Measurements from ENCODE around the gene ABCC9.
"Not testable (repeated sequence)": the region's sequence is repeated elsewhere in the genome, so short reads cannot be mapped to it uniquely, and the experiment has no call there.

Gene ABCC9

DNA sequence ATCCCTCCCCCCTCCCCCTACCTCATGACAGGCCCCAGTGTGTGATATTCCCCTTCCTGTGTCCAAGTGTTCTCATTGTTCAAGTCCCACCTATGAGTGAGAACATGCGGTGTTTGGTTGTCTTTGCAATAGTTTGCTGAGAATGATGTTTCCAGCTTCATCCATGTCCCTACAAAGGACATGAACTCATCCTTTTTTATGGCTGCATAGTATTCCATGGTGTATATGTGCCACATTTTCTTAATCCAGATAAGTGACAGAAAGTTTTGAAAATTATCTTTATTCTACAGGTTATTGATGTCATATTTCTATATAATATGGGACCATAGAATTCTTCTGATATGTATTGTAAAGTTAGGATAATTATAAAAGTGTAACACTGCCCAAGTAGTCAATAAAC is 11.3 kb downstream of the ABCC9 start:
- no CpG with 5 or more reads among the region's 1 CpG for WGBS (ENCODE audit: extremely low coverage, insufficient coverage, insufficient read length)

DNA sequence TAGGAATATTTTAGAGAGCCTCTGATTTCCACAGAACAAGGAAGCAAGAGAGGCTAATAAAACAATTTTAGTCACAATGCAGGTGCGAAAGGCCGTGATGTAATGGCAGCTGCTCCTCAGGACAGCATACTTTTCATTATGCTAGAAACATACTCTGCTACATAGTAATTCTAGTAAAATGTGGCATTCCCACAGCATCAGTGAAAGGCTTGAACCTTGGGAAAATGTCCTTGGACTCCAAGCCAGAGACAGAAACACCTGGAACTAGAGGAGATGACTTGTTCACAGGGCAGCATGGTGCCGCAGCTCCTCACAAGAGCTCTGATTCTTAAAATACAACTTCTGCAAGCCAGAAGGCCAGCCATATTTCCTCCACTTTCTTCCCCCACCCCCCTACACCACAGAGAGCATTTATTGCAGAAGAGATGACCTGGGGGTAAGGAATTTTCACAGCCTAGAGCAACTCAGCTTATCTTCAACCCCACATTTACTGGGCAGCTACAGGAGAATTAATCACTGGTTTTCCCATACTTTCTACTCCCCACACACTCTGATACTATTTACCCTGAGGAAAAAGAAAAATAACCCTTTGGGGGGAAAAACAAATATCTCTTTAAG is 15.8 kb downstream of the ABCC9 start:
- H2AFZ ChIP-seq (ENCODE audit: insufficient read depth, low read length, poor library complexity): no peak overlapping the region
- H3K4me1 ChIP-seq (ENCODE audit: control insufficient read depth in 1 of 2, insufficient read depth in 2 of 2, low read length in 2 of 2): no peaks in the 10 kb centered on the region
- no peaks in the 10 kb centered on the region for H3K27me3 ChIP-seq (ENCODE audit: insufficient read depth, low read length)
- H2BK120ac ChIP-seq (ENCODE audit: insufficient read depth, low read length, poor library complexity): no peak overlapping the region
- H2BK5ac ChIP-seq (ENCODE audit: low read depth, low read length, poor library complexity): no peak overlapping the region
- H3K79me2 ChIP-seq (ENCODE audit: control insufficient read depth, insufficient read depth, low read length, poor library complexity): no peaks in the 10 kb centered on the region
- no peaks in the 10 kb centered on the region for H3K36me3 ChIP-seq (ENCODE audit: control insufficient read depth in 1 of 2, insufficient read depth in 2 of 2, low read length in 2 of 2)
- no peak overlapping the region for H3K14ac ChIP-seq (ENCODE audit: low read length)
- no peaks in the 10 kb centered on the region for H3K9me3 ChIP-seq (ENCODE audit: insufficient read depth, low read depth, low read length)
- no peak overlapping the region for H3K18ac ChIP-seq (ENCODE audit: low read length)
- no peak overlapping the region for H4K12ac ChIP-seq (ENCODE audit: low read depth, low read length)
- no peak overlapping the region for H2AK5ac ChIP-seq (ENCODE audit: low read length)
- no peak overlapping the region for H3K4me3 ChIP-seq (ENCODE audit: low read depth, low read length)
- no peak overlapping the region for H4K91ac ChIP-seq (ENCODE audit: low read depth, low read length)
- H4K8ac ChIP-seq (ENCODE audit: low read depth, low read length): no peak overlapping the region
- no CpG with 5 or more reads among the region's 3 CpGs for WGBS (ENCODE audit: extremely low coverage, insufficient coverage, insufficient read length)
- no peak overlapping the region for H3K23ac ChIP-seq (ENCODE audit: low read length)
- H3K9ac ChIP-seq (ENCODE audit: low read length): no peak overlapping the region
- no peaks in the 10 kb centered on the region for H3K79me1 ChIP-seq (ENCODE audit: low read length)
- peak; percentile 76 to 82 for DNase-seq
- H2BK12ac ChIP-seq (ENCODE audit: low read length): no peak overlapping the region
- no peak overlapping the region for H3K27ac ChIP-seq (ENCODE audit: low read depth, low read length)
- no peak overlapping the region for H3K4me2 ChIP-seq (ENCODE audit: low read length)
- no peak overlapping the region for H3K4ac ChIP-seq (ENCODE audit: low read depth, low read length)

More for the DNA sequence above, 11.3 kb downstream of the ABCC9 start:
- not testable (repeated sequence) for H4K12ac ChIP-seq (ENCODE audit: low read depth, low read length); H3K9ac ChIP-seq (ENCODE audit: low read length); H2AK5ac ChIP-seq (ENCODE audit: low read length); H3K4me3 ChIP-seq (ENCODE audit: low read depth, low read length); H3K4ac ChIP-seq (ENCODE audit: low read depth, low read length); H4K8ac ChIP-seq (ENCODE audit: low read depth, low read length); H3K36me3 ChIP-seq (ENCODE audit: control insufficient read depth in 1 of 2, insufficient read depth in 2 of 2, low read length in 2 of 2); H3K27me3 ChIP-seq (ENCODE audit: insufficient read depth, low read length); H2BK12ac ChIP-seq (ENCODE audit: low read length); H3K4me2 ChIP-seq (ENCODE audit: low read length); H3K18ac ChIP-seq (ENCODE audit: low read length); H3K23ac ChIP-seq (ENCODE audit: low read length); H3K9me3 ChIP-seq (ENCODE audit: insufficient read depth, low read depth, low read length); H3K14ac ChIP-seq (ENCODE audit: low read length); H3K27ac ChIP-seq (ENCODE audit: low read depth, low read length); H3K79me2 ChIP-seq (ENCODE audit: control insufficient read depth, insufficient read depth, low read length, poor library complexity); H4K91ac ChIP-seq (ENCODE audit: low read depth, low read length); H3K4me1 ChIP-seq (ENCODE audit: control insufficient read depth in 1 of 2, insufficient read depth in 2 of 2, low read length in 2 of 2); H2BK5ac ChIP-seq (ENCODE audit: low read depth, low read length, poor library complexity); H2BK120ac ChIP-seq (ENCODE audit: insufficient read depth, low read length, poor library complexity); DNase-seq; H3K79me1 ChIP-seq (ENCODE audit: low read length); H2AFZ ChIP-seq (ENCODE audit: insufficient read depth, low read length, poor library complexity)

DNA sequence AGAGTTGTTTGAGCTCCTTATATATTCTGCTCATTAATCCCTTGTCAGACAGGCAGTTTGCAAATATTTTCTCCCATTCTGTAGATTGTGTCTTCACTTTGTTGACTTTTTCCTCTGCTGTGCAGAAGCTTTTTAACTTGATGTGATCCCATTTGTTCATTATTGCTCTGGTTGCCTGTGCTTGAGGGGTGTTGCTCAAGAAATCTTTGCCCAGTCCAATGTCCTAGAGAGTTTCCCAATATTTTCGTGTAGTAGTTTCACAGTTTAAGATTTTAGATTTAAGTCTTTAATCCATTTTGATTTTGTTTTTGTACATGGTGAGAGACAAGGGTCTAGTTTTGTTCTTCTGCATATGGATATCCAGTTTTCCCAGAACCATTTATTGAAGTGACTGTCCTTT is 19.8 kb downstream of the ABCC9 start:
- H2AK5ac ChIP-seq (ENCODE audit: low read length): no peak overlapping the region

DNA sequence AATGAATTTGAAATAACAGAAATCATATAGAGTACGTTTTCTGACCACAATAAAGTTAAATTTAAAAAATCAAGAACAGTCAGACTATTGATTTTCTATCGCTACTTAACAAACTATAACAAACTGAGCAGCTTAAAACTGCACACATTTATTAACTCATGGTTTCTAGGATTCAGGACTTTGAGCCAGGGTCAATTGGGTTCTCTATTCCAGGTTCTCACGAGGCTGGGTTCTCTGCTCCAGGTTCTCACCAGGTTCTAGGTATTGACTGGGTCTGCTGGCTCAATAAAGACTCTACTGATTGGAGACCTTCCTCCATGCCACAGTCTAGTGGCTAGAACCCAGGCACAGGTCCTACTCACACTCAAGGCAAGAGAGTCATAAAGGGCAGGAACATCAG is 22.8 kb downstream of the ABCC9 start:
- H3K4ac ChIP-seq (ENCODE audit: low read depth, low read length): no peak overlapping the region
- H3K4me3 ChIP-seq (ENCODE audit: low read depth, low read length): no peak overlapping the region
- H4K12ac ChIP-seq (ENCODE audit: low read depth, low read length): no peak overlapping the region
- H3K23ac ChIP-seq (ENCODE audit: low read length): no peak overlapping the region
- no peak overlapping the region for H3K9ac ChIP-seq (ENCODE audit: low read length)
- no peak overlapping the region for H3K14ac ChIP-seq (ENCODE audit: low read length)
- H2BK12ac ChIP-seq (ENCODE audit: low read length): no peak overlapping the region
- H3K79me1 ChIP-seq (ENCODE audit: low read length): no peaks in the 10 kb centered on the region
- H2BK5ac ChIP-seq (ENCODE audit: low read depth, low read length, poor library complexity): no peak overlapping the region
- H3K27ac ChIP-seq (ENCODE audit: low read depth, low read length): no peak overlapping the region
- H3K18ac ChIP-seq (ENCODE audit: low read length): no peak overlapping the region
- no peak overlapping the region for H3K4me2 ChIP-seq (ENCODE audit: low read length)
- H4K8ac ChIP-seq (ENCODE audit: low read depth, low read length): no peak overlapping the region
- no CpG with 5 or more reads among the region's 3 CpGs for WGBS (ENCODE audit: extremely low coverage, insufficient coverage, insufficient read length)
- DNase-seq: no peak
- no peaks in the 10 kb centered on the region for H3K27me3 ChIP-seq (ENCODE audit: insufficient read depth, low read length)
- H2BK120ac ChIP-seq (ENCODE audit: insufficient read depth, low read length, poor library complexity): no peak overlapping the region
- no peaks in the 10 kb centered on the region for H3K79me2 ChIP-seq (ENCODE audit: control insufficient read depth, insufficient read depth, low read length, poor library complexity)
- H3K9me3 ChIP-seq (ENCODE audit: insufficient read depth, low read depth, low read length): no peaks in the 10 kb centered on the region
- no peaks in the 10 kb centered on the region for H3K36me3 ChIP-seq (ENCODE audit: control insufficient read depth in 1 of 2, insufficient read depth in 2 of 2, low read length in 2 of 2)
- no peaks in the 10 kb centered on the region for H3K4me1 ChIP-seq (ENCODE audit: control insufficient read depth in 1 of 2, insufficient read depth in 2 of 2, low read length in 2 of 2)
- no peak overlapping the region for H2AFZ ChIP-seq (ENCODE audit: insufficient read depth, low read length, poor library complexity)
- H2AK5ac ChIP-seq (ENCODE audit: low read length): no peak overlapping the region
- no peak overlapping the region for H4K91ac ChIP-seq (ENCODE audit: low read depth, low read length)

More for the DNA sequence above, 19.8 kb downstream of the ABCC9 start:
- H3K4me2 ChIP-seq (ENCODE audit: low read length): no peak overlapping the region
- H3K27ac ChIP-seq (ENCODE audit: low read depth, low read length): no peak overlapping the region
- no peaks in the 10 kb centered on the region for H3K9me3 ChIP-seq (ENCODE audit: insufficient read depth, low read depth, low read length)
- H4K12ac ChIP-seq (ENCODE audit: low read depth, low read length): no peak overlapping the region
- H3K9ac ChIP-seq (ENCODE audit: low read length): no peak overlapping the region
- no peak for DNase-seq
- H3K79me2 ChIP-seq (ENCODE audit: control insufficient read depth, insufficient read depth, low read length, poor library complexity): no peaks in the 10 kb centered on the region
- H3K4me1 ChIP-seq (ENCODE audit: control insufficient read depth in 1 of 2, insufficient read depth in 2 of 2, low read length in 2 of 2): no peaks in the 10 kb centered on the region
- H3K79me1 ChIP-seq (ENCODE audit: low read length): no peaks in the 10 kb centered on the region
- H4K91ac ChIP-seq (ENCODE audit: low read depth, low read length): no peak overlapping the region
- H2BK12ac ChIP-seq (ENCODE audit: low read length): no peak overlapping the region
- H4K8ac ChIP-seq (ENCODE audit: low read depth, low read length): no peak overlapping the region
- no CpG with 5 or more reads among the region's 1 CpG for WGBS (ENCODE audit: extremely low coverage, insufficient coverage, insufficient read length)
- no peak overlapping the region for H3K4ac ChIP-seq (ENCODE audit: low read depth, low read length)
- H3K4me3 ChIP-seq (ENCODE audit: low read depth, low read length): no peak overlapping the region
- no peak overlapping the region for H3K23ac ChIP-seq (ENCODE audit: low read length)
- H2BK5ac ChIP-seq (ENCODE audit: low read depth, low read length, poor library complexity): no peak overlapping the region
- H3K18ac ChIP-seq (ENCODE audit: low read length): no peak overlapping the region
- no peak overlapping the region for H2AFZ ChIP-seq (ENCODE audit: insufficient read depth, low read length, poor library complexity)
- H3K14ac ChIP-seq (ENCODE audit: low read length): no peak overlapping the region
- no peaks in the 10 kb centered on the region for H3K36me3 ChIP-seq (ENCODE audit: control insufficient read depth in 1 of 2, insufficient read depth in 2 of 2, low read length in 2 of 2)
- no peak overlapping the region for H2BK120ac ChIP-seq (ENCODE audit: insufficient read depth, low read length, poor library complexity)
- H3K27me3 ChIP-seq (ENCODE audit: insufficient read depth, low read length): no peaks in the 10 kb centered on the region
